NCI-H1436 (cell line): Measurements from ENCODE around the gene RCHY1.
A peak's percentile ranks its signal among the peaks of the same experiment; 100 is the strongest.
"Not testable (repeated sequence)": the region's sequence is repeated elsewhere in the genome, so short reads cannot be mapped to it uniquely, and the experiment has no call there.

Experiments used
- DNase-seq: peaks from one replicate; lab custom pipeline; 2025; lab: John Stamatoyannopoulos, UW

The RCHY1 gene

GRCh38 chr4:75514131-75514948 lies at the start of gene RCHY1, which contains the start of gene THAP6:
TSS of gene RCHY1 (minus strand) at chr4:75514403. CDS start at chr4:75514286, 117 bp downstream.
TSS of gene THAP6 (plus strand) at chr4:75514473. CDS start at chr4:75515453, 980 bp downstream.
- DNase-seq = peak; percentile 91

- DNase-seq = no peak
These were observed 47.6 kb upstream of the RCHY1 start for GRCh38 chr4:75561789-75562188.

DNA sequence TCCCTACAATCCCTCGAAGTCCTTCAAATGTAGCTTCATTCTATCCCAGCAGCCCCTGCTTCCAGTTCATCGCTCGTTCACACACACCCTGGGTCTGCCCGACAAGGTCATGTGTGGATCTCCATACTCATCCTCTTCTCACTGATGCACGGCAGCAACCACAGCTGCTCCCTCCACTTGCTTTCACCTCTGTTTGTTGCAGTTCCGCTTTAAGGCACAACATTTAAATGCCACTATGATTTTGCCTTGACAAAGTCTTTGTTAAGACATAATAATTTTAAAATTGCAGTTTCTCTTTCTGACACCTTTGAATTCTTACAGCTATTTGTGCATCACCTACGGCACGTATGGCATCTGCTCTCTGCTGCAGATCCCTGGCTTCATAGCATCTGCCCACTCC lies 43.5 kb upstream of the RCHY1 start:
- no peak for DNase-seq

DNA sequence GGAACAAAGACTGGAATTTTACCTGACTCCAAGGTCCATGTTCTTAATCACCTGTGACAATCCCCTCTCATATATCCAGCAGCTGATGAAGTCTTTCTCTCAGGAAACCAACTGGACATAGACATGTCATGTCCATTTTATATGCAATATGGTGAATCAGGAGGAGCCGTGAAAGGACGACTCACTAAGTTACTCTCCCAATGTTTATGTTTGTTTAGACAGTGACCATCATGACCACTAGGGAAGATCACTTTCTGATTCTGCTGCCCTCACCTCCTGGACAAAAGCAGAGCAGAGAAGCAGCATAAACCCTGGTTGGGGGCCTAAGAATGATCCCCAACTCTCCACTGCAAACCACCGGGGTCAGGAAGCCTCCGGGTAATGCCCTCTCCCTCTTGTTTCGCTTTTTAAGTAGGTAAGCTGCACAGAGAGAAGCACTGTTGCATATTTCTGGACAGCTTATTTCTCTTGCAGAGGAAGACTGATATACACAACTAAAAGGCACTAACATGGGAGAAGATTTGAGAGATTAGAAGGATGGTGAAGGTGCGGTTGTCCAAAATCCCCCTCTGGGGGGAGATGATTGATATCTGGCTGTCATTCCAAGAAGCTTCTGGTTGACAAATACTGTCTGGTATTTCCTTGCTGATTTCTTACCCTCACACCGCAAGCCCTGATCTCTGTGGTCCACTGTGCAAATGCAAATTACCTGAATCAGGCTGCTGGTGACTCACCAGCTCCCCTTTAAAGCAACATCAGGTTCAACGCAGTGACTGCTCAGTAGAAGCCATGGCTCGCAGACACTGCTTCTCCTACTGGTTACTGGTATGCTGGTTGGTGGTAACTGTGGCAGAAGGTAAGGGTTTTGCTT lies 41.3 kb upstream of the RCHY1 start, which contains the start of gene ODAPH:
Gene ODAPH (plus strand): TSS at position 773 of the 871 bp plus-strand sequence. CDS start 17 bp downstream, at position 790.
- no peak for DNase-seq

DNA sequence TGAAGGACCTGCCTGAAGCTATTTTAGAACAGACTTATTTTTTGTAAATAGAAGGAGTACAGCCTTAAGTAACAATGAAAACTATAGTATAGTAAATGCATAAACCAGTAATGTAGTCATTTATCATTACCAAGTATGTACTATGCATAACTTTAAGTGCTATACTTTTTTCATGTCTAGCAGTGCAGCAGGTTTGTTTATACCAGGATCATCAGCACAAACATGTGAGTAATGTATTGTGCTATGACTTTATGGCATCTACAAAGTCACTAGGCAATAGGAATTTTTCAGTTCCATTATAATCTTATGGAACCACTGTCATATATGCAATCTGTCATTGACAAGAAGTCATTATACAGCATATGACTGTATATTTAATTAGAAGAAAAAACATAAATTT lies 38.2 kb upstream of the RCHY1 start:
- no peak for DNase-seq

DNA sequence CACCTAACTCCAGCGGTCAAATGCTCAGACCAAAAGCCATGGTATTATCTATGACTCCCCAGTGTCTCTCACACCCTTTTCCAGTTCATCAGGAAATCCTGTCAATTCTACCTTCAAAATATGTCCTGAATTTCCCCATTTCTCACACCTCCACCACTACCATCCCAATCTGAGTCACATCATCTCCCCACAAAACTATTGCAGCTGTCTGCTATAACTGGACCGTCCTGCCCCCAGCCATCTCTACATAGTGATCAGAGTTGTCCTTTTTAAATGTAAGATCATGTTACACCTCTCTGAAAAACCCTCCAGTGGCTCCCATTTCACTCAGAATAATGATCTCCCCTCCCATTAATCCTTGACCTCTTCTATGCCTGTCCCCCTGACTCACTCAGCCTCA lies 34.8 kb upstream of the RCHY1 start:
- DNase-seq = no peak

DNA sequence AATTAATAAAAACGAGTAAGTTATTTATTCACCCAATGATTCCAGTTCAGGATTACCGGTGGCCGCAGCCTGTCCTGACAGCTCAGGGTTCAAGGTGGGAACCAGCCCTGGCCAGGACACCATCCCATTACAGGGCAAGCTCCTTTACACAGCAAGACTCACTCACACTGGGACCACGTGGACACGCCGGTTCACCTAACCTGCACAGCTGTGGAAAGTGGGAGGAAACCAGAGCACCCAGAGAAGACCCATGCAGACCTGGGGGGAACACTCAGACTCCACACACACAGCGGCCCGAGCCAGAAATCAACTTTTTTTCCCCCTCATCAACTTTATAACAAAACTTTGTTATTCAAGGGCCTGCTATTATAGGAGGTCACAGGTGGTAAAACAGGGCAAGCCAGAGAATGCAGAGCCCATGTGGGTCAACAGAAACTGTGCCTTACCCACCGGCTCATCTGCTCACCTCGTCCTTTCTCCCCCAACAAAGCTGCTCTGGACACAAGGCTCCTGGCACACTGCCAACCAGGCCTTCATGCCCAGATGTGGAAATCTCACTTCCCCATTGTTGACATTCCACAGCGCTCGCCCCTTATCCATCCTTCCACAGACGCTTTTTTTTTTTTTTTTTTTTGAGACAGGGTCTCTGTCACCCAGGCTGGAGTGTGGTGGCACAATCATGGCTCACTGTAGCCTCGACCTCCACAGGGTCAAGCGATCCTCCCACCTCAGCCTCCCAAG lies 33.6 kb upstream of the RCHY1 start:
- no peak for DNase-seq

GRCh38 chr4:75545526-75545925 lies 31.3 kb upstream of the RCHY1 start:
- no peak for DNase-seq

GRCh38 chr4:75544870-75545269 lies 30.7 kb upstream of the RCHY1 start:
- DNase-seq = no peak

- DNase-seq = not testable (repeated sequence)
These were observed 30.0 kb upstream of the RCHY1 start for GRCh38 chr4:75544220-75544619.

DNA sequence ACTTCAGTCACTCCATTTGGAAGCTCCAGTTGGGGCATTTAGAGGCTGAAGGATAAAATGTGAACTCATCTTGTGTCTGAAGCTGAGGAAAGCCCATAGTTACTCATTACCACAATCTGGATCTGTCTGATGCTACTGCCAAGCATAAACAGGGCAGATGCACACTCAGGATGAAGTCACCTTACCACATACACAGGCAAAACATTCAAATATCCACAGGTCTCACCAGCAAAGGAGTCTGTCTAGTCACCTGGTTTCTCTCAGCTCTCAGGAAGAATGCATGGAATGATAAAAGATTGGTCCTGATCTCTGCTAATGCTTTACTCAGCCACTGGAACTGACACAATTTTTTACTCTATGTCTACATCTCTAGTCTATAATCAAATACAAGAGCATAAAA lies 28.6 kb upstream of the RCHY1 start:
- DNase-seq = no peak

DNA sequence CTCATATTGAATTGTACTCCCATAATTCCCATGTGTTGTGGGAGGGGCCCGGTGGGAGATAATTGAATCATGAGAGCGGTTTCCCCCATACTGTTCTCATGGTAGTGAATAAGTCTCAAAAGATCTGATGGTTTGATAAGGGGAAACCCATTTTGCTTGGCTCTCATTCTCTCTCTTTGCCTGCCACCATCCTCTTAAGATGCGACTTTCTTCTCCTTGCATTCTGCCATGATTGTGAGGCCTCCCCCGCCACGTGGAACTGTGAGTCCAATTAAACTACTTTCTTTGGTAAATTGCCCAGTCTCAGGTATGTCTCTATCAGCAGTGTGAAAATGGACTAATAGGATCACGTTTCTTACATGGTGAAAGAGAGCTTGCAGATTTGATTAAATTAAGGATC lies 23.1 kb upstream of the RCHY1 start:
- DNase-seq = not testable (repeated sequence)

GRCh38 chr4:75533926-75534325 lies 19.7 kb upstream of the RCHY1 start:
- DNase-seq = not testable (repeated sequence)

DNA sequence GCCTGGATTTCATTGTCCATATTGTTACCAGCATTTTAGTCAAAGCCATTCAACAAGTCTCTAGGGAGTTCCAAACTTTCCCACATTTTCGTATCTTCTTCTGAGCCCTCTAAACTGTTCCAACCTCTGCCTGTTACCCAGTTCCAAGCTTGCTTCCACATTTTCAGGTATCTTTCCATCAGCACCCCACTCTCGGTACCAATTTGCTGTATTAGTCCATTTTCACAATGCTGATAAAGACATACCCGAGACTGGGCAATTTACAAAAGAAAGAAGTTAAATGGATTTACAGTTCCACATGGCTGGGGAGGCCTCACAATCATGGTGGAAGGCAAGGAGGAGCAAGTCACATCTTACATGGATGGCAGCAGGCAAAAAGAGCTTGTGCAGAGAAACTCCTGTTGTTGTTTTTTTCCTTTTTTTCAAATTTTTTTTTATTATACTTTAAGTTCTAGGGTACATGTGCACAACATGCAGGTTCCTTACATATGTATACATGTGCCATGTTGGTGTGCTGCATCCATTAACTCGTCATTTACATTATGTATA lies 19.2 kb upstream of the RCHY1 start:
- not testable (repeated sequence) for DNase-seq

DNA sequence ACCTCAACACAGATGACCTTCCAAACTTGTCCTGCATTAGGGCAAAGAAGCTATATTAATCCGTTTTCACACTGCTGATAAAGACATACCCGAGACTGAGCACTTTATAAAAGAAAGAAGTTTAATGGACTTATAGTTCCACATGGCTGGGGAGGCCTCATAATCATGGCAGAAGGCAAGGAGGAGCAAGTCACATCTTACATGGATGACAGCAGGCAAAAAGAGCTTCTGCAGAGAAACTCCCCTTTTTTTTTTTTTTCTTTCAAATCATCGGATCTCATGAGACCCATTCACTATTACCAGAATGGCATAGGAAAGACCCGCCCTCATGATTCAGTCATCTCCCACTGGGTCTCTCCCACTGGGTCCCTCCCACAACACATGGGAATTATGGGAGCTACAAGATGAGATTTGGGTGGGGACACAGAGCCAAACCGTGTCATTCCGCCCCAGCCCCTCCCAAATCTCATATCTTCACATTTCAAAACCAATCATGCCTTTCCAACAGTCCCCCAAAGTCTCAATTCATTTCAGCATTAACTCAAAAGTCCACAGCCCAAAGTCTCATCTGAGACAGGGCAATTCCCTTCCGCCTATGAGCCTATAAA lies 17.4 kb upstream of the RCHY1 start:
- DNase-seq = not testable (repeated sequence)

DNA sequence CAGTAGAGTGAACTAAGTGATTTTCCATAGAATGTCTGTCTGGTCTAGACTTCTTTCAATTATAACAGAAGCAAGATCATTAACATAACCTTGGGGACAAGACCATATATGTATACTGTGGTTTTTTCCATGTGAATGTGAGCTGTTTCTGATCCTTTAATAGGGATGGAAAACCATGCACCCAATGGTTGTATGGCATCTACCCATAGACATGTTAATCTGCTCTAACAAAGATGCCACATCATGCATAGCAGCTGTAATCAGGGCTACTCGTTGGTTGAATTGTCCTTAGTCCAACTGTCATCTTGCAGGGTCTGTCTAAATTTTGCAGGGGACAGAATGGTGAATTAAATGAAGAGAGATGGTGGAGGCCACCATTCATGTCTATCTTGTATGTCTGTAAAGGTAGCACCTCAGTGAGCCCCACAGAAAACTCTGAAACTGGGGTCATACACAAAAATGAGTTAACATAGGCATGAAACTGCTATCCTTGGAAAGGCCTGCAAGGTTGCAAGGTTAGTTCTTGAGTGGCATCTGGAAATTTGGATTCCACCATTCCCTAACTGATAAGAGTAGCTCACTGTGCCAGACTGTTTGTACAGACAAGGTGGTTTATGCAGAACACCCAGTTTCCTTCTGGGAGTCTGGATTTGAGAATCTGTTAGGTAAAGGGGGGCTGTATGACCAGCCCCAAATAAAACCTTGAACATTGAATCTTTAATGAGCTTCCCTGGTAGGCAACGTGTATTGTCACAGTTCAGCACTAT lies 16.5 kb upstream of the RCHY1 start:
- DNase-seq = no peak

DNA sequence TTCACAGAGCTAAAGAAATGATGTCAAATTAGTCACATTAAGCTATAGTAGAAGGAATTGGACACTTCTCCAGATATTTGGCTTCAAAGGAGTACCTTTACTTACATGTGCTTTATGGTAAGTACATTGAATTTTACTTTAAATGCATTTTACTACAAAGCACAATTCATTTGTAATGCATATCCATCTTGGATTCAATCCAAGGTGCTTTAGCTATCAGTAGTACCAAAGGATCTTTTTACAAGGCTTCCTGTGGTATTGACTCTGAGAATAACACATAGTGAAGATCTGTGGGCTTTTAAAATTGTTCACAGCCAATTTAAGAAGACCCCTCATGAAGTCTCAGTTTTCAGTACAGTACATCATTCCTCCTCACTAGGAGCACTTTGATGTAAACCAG lies 13.3 kb upstream of the RCHY1 start:
- no peak for DNase-seq

- DNase-seq = no peak
These were observed 11.7 kb upstream of the RCHY1 start for GRCh38 chr4:75525910-75526309.

GRCh38 chr4:75525086-75525485 lies 10.9 kb upstream of the RCHY1 start:
- DNase-seq = no peak

DNA sequence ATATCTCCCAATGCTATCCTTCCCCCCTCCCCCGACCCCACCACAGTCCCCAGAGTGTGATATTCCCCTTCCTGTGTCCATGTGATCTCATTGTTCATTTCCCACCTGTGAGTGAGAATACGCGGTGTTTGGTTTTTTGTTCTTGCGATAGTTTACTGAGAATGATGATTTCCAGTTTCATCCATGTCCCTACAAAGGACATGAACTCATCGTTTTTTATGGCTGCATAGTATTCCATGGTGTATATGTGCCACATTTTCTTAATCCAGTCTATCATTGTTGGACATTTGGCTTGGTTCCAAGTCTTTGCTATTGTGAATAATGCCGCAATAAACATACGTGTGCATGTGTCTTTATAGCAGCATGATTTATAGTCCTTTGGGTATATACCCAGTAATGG lies 5.2 kb upstream of the RCHY1 start:
- not testable (repeated sequence) for DNase-seq

DNA sequence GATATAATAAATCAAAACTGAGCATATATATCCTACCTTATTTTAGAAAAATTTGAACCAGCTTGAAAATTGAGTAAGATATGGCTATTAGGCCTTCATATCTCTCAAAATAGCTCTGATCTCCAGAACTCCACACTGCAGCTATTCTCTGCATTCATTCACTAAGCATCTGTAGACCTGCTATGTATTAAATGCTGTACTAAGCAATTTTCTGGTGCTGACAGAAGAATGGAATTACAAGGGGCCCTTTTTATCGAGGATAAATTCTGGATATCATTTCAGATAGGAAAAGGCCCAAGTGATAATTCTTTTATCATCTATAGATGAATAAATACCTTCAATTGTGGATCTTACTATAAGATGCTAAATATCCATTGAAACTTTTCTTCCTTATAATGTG lies 1.9 kb upstream of the RCHY1 start:
- DNase-seq = no peak
